GM21528 (cell line): ENCODE data around the gene FUT8.

Experiments used
- ATAC-seq: cut with Tn5 transposase; IDR thresholded peaks from one replicate; pipeline ENCODE4 v1.9.1; 2021; ENCODE audit warnings: mild to moderate bottlenecking, moderate library complexity; ENCODE audit not compliant: unreplicated experiment, low FRiP score

The FUT8 gene

DNA sequence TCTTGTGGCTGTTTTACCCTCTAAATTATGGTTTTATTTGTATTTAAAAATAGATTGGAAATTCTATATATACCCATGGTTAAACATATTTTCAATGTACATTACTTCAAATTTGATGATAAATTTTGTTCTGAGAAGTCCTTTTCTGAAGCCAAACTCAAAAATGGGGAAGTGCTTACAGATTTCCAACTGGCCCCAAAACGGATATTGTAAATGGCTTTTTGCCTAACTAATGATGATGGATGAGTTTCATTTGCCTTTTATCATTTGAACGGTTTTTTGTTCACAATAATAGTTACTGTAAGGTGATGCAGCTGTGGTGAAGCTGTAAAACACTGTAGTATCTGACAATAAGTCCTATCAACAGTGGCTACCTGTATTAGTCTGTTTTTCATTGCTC lies 136.9 kb downstream of the FUT8 start:
- no peak for ATAC-seq

DNA sequence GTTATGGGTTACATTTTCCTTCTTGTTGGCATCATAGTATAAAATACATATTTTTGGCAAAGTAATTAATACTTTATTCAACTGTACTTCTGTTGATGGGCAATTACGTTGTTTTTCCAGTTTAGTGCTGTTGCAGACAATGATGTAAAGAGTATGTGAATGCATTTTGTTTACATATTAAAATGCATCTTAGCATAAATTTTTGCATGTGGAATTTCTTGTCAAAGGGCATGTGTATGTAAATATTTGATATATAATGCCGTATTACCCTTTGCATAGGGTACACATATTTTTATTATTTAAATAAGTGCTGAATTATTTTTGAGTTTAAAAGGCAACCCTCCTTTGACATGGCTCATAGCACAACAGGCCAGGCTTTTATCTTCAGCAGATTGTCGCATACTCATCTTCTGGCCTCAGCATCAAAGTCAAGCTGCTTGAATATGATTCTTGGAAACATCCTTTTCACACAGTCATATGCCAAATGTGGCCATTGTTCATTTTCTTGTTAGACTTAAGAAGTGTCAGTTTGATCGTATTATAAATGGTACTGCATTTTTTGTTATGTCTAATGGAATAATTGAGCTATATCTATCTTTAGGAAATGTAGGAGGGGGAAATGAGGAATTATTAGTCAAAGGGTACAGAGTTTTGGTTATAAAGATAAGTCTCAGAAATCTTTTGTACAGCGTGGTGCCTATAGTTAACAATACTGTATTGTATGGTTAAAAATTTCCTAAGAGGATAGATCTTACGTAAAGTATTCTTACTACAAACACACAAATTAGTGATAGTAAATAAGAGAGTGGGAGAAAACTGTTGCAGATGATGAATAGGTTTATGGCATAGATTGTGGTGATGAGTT lies 138.5 kb downstream of the FUT8 start:
- no peak for ATAC-seq

GRCh38 chr14:65552724-65553123 lies 140.2 kb downstream of the FUT8 start:
- no peak for ATAC-seq

DNA sequence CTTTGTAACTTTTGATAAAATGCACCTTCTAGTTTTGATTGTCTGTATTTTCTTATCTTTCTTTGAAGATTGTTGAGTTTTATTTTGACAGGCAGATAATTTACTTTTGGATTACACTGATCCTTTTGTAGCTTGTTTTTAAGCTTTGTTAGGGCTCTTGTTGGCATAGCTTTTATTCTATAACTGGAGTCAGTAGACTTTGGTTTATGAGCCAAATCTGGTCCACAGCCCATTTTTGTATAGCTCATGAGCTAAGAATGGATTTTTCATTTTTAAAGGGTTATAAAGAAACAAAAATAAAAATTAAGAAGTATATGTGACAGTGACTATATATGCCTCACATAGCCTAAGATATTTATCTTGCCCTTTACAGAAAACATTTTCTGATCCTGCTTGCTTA lies 142.3 kb downstream of the FUT8 start:
- ATAC-seq, result no peak

DNA sequence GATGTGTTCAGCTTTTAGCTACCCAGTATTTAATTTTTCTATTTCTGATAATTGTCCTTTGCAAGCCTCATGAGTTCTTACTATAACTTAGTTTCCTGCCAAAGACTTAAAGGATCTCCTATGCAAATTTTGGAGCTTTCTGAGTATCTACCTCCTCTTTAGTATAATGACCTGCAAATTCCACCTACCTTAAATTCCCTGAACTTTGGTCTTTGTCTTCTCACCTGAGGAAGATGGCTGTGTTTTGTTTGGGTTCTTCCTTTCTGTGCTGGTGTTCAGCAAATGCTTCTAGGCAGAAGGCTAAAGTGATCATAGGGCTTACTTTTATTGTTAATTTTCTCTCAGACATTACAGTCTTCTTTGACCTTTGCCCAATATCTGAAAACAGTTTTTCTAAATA lies 142.8 kb downstream of the FUT8 start:
- no peak for ATAC-seq

DNA sequence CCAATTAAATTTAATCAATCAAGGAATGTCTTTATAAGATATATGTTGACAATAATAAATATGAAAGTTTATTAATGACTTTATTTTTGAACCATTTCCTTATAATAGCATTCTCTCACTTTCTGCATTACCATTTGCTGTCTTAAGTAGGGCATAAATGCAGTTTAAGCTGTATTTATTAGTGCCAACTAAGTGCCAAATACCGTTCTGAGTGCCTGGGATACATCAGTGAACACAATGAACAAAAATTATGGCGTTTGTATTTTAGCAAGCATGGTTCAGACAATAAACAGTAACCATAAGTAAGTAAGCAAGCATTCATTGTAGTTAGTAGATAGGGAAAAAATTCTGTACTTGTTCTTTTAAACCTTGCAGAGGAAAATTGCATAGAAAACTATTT lies 145.8 kb downstream of the FUT8 start:
- ATAC-seq, result no peak

GRCh38 chr14:65560340-65561027 lies 148.0 kb downstream of the FUT8 start:
- no peak for ATAC-seq

- no peak for ATAC-seq
These were observed 151.8 kb downstream of the FUT8 start for GRCh38 chr14:65564370-65564769.

- no peak for ATAC-seq
These were observed 153.4 kb downstream of the FUT8 start for GRCh38 chr14:65565948-65566347.

DNA sequence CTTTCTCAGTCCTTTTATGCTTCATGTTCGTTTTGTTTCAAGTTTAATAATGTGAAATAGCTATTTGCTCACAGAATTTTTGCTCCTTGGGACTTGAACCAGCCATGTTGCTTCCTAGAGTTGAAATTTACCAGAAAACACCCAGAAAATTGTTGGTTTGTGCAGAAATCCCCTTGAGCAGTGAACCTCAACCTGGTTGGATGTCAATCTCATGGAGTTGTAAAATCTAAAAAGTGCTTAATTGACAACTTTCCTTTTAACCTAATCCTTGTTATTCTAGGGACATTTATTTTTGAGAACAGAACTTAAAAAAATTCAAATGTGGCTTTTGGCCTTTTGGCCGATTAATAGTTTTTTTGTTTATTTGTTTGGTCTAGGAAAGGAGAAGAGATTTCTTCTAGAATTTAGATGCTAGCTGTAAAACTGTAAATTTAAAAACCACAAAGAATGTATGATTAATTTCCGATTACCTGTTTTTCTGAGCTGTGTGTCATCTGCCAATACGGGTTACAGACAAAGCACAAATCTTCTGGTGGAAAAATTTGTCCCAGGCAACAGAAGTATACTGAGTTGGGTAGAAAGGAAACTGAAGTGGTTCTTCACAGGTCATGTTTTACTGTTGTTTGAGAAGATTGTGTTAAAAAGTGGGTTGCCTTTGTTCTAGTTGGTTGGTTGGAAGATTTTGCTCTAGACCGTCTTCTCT lies 154.4 kb downstream of the FUT8 start:
- ATAC-seq, result no peak

DNA sequence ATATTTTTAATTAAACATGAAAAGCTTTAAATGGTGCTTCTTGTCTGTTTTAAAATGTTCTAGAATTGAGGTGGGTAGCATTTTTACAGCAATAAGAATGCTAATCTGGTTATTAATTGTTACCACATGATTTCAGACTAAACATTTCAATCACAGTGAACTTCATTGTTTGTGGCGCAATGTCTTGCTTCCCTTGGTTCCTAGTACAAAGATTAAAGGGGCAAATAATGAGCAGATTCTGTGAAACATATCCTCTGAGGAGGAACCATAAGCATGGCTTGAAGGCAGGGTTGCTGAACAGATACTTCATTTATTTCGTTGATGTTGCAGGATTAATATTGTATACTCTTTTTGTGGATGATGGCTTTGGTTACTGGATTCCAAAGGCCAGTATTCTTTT lies 162.1 kb downstream of the FUT8 start:
- ATAC-seq, result no peak

- ATAC-seq, result no peak
These were observed 162.9 kb downstream of the FUT8 start for GRCh38 chr14:65575389-65575788.

DNA sequence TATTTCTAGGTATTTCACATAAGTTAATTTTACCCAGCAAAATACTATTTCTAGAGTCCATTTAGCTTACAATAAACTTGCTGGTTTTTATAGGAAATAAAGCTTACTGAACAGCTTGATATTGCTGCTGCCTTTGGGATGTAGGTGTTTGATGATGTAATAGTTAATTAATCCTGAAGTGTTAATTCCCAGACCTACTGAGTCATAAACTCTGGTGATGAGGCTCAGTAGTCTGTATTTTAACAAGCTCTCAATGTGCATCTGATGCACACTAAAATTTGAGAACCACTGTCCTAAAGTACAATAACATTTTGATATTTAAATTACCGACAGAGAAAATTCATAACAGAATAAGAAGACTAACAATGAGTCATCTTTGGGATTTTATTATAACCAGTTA lies 168.4 kb downstream of the FUT8 start:
- no peak for ATAC-seq

- no peak for ATAC-seq
These were observed 168.8 kb downstream of the FUT8 start for GRCh38 chr14:65581378-65581777.

DNA sequence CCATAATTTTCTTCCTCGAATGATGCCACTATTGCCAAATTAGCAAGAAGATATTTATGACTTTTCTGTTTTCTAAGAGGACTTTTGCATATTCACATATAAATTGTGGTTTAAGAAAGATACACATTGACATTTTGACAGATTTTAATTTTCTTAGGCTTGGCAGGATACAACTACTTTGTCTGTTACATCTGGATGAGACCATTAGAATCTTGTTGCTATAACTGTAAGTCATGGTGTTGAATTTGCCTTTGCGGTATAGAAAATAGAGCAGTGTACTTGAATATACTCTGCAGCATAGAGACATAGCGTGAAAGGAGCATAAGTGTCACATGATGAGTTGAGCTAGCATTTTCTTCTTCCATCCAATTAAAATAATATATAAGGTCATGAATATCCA lies 169.3 kb downstream of the FUT8 start:
- no peak for ATAC-seq

GRCh38 chr14:65585216-65585615 lies 172.7 kb downstream of the FUT8 start:
- ATAC-seq, result no peak

- no peak for ATAC-seq
These were observed 176.1 kb downstream of the FUT8 start for GRCh38 chr14:65588426-65589140.

GRCh38 chr14:65594153-65594881 lies 181.8 kb downstream of the FUT8 start:
- ATAC-seq, result no peak

DNA sequence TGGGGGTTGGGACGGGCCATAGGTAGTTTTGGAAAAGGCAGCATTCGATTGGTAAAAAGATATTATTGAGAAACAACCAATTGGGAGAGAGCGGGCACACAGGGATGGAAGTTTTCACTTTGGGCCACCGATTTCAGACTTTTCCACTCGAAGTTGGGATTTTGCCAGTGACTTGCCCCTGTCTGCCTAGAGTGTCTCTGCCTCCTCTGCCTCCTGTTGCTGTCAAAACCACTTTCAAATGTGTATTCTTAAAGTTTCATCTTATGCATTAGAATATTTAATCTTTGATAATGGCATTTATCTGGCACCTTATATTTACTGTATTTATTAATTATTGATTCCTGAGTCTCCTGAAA lies 182.3 kb downstream of the FUT8 start:
- no peak for ATAC-seq

DNA sequence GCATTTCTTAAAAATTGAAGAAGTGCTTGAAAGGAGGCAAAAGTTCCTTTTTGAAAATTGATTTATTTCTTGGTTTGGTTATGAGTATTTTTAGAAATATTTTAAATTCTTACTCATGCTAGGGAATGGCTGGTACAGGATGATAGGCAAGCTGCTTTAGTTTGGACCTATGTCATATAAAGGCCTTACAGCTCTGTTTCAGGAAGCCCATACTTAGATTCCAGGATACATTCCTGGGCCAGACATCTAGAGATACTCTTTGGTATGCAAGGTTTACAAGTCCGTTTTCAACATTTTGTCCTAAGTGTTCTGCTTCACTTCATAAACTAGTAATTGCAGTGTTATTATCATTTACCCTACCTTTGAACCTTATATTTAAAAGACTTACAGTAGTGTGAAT lies 186.8 kb downstream of the FUT8 start:
- ATAC-seq, result no peak
